ENCODE results near the gene MNAT1.
A peak's percentile ranks its signal among the peaks of the same experiment; 100 is the strongest.
"Not testable (repeated sequence)": the region's sequence is repeated elsewhere in the genome, so short reads cannot be mapped to it uniquely, and the experiment has no call there.

Gene MNAT1

GRCh38 chr14:60734465-60735242 is at the start of gene MNAT1:
Gene MNAT1 (plus strand): TSS chr14:60734761. CDS start chr14:60734863, 102 bp downstream.
- peak; percentile 78 for DNase-seq

- no peak for DNase-seq
Measured at GRCh38 chr14:60686865-60687264, 47.7 kb upstream of the MNAT1 start.

GRCh38 chr14:60691383-60692113 is 43.0 kb upstream of the MNAT1 start:
- no peak for DNase-seq

- no peak for DNase-seq
Measured at GRCh38 chr14:60695327-60695726, 39.2 kb upstream of the MNAT1 start.

GRCh38 chr14:60700598-60700997 is 34.0 kb upstream of the MNAT1 start:
- no peak for DNase-seq

GRCh38 chr14:60705100-60705499 is 29.5 kb upstream of the MNAT1 start:
- no peak for DNase-seq

GRCh38 chr14:60707858-60708257 is 26.7 kb upstream of the MNAT1 start:
- no peak for DNase-seq

GRCh38 chr14:60710494-60710893 is 24.1 kb upstream of the MNAT1 start:
- DNase-seq, result no peak

GRCh38 chr14:60713513-60713912 is 21.0 kb upstream of the MNAT1 start:
- no peak for DNase-seq

- no peak for DNase-seq
Measured at GRCh38 chr14:60720391-60720790, 14.2 kb upstream of the MNAT1 start.

- DNase-seq, result no peak
Measured at GRCh38 chr14:60720962-60721325, 13.6 kb upstream of the MNAT1 start.

- no peak for DNase-seq
Measured at GRCh38 chr14:60721326-60722106, 13.0 kb upstream of the MNAT1 start.

- no peak for DNase-seq
Measured at GRCh38 chr14:60722107-60722356, 12.5 kb upstream of the MNAT1 start.

- DNase-seq, result no peak
Measured at GRCh38 chr14:60722357-60723115, 12.0 kb upstream of the MNAT1 start.

- DNase-seq, result no peak
Measured at GRCh38 chr14:60723116-60723906, 11.2 kb upstream of the MNAT1 start.

- DNase-seq, result no peak
Measured at GRCh38 chr14:60723907-60724618, 10.5 kb upstream of the MNAT1 start, which contains the start of gene SIX4. Gene SIX4 (minus strand): TSS chr14:60724351. CDS start chr14:60724074, 277 bp downstream.

- not testable (repeated sequence) for DNase-seq
Measured at GRCh38 chr14:60731291-60731690, 3.3 kb upstream of the MNAT1 start.

- DNase-seq, result no peak
Measured at GRCh38 chr14:60732840-60733483, 1.6 kb upstream of the MNAT1 start.

GRCh38 chr14:60735416-60735815 is 855 bp downstream of the MNAT1 start:
- DNase-seq, result no peak

GRCh38 chr14:60736494-60736893 is 1.9 kb downstream of the MNAT1 start:
- DNase-seq, result no peak

Data from GDM1 (cell line).